Fibroblast of skin of left biceps (primary cell): ENCODE measurements around the gene RHEB.
"Not testable (repeated sequence)": the region's sequence is repeated elsewhere in the genome, so short reads cannot be mapped to it uniquely, and the experiment has no call there.

ENCODE experiments used
- DNase-seq, 2 experiments: peaks; one replicate each; pipeline ENCODE4 v3.0.0-alpha.2; 2013; ENCODE audit warnings: low read depth in 2 of 2

The RHEB gene

GRCh38 chr7:151519765-151520418 lies at the start of gene RHEB:
TSS of gene RHEB (minus strand) at chr7:151519895. CDS start at chr7:151519511, 384 bp downstream.
- DNase-seq: peak; percentile 99

GRCh38 chr7:151566897-151567320 lies 47.2 kb upstream of the RHEB start:
- DNase-seq: peak in 1 of 2 experiments; percentile 30

GRCh38 chr7:151565541-151565940 lies 45.8 kb upstream of the RHEB start:
- no peak for DNase-seq

GRCh38 chr7:151560243-151560642 lies 40.5 kb upstream of the RHEB start:
- DNase-seq: no peak

GRCh38 chr7:151559557-151560183 lies 40.0 kb upstream of the RHEB start:
- DNase-seq: no peak

GRCh38 chr7:151558575-151558974 lies 38.9 kb upstream of the RHEB start:
- peak; percentile 77 for DNase-seq

- no peak for DNase-seq
These were observed 36.9 kb upstream of the RHEB start for GRCh38 chr7:151556592-151556991.

- no peak for DNase-seq
These were observed 33.7 kb upstream of the RHEB start for GRCh38 chr7:151553356-151553755.

GRCh38 chr7:151552352-151553028 lies 32.8 kb upstream of the RHEB start:
- DNase-seq: no peak

- DNase-seq: no peak
These were observed 32.1 kb upstream of the RHEB start for GRCh38 chr7:151551820-151552219.

- DNase-seq: peak; percentile 66 to 71
These were observed 31.1 kb upstream of the RHEB start for GRCh38 chr7:151550656-151551286.

- DNase-seq: no peak
These were observed 29.9 kb upstream of the RHEB start for GRCh38 chr7:151549644-151550043.

- DNase-seq: no peak
These were observed 29.4 kb upstream of the RHEB start for GRCh38 chr7:151549083-151549482.

- DNase-seq: no peak
These were observed 24.5 kb upstream of the RHEB start for GRCh38 chr7:151544183-151544582.

- no peak for DNase-seq
These were observed 23.0 kb upstream of the RHEB start for GRCh38 chr7:151542606-151543130.

GRCh38 chr7:151541709-151542499 lies 22.2 kb upstream of the RHEB start:
- no peak for DNase-seq

GRCh38 chr7:151540146-151540545 lies 20.5 kb upstream of the RHEB start:
- DNase-seq: no peak

GRCh38 chr7:151539088-151539671 lies 19.5 kb upstream of the RHEB start:
- no peak for DNase-seq

GRCh38 chr7:151537818-151538561 lies 18.3 kb upstream of the RHEB start:
- no peak for DNase-seq

- DNase-seq: not testable (repeated sequence)
These were observed 16.5 kb upstream of the RHEB start for GRCh38 chr7:151536178-151536577.
